GM10266 (cell line): ENCODE measurements around the gene PDZRN3.

ENCODE experiments used
- DNase-seq: peaks from one replicate; pipeline ENCODE4 v3.0.0; 2012; ENCODE audit errors: extremely low spot score
- CTCF ChIP-seq: IDR thresholded peaks from 2 replicates; pipeline ENCODE4 v1.5.1; 2012; ENCODE audit warnings: mild to moderate bottlenecking, low read depth; ENCODE audit not compliant: control insufficient read depth, insufficient read depth; ENCODE audit errors: missing control alignments

PDZRN3 gene

GRCh38 chr3:73558727-73559075 lies 66.0 kb downstream of the PDZRN3 start:
- no peak for TF ChIP-seq CTCF
- no peak for DNase-seq

GRCh38 chr3:73557986-73558726 lies 66.6 kb downstream of the PDZRN3 start:
- no peak for TF ChIP-seq CTCF
- no peak for DNase-seq

- no peak for TF ChIP-seq CTCF
- DNase-seq, result no peak
These were observed 68.0 kb downstream of the PDZRN3 start for GRCh38 chr3:73556520-73557372.

- TF ChIP-seq CTCF, result no peak
- no peak for DNase-seq
These were observed 69.7 kb downstream of the PDZRN3 start for GRCh38 chr3:73555076-73555475.

GRCh38 chr3:73552700-73553099 lies 72.0 kb downstream of the PDZRN3 start:
- no peak for TF ChIP-seq CTCF

GRCh38 chr3:73550032-73550431 lies 74.7 kb downstream of the PDZRN3 start:
- no peak for DNase-seq
- TF ChIP-seq CTCF, result no peak

More at GRCh38 chr3:73552700-73553099, 72.0 kb downstream of the PDZRN3 start:
- DNase-seq, result no peak
